Motor neuron (in vitro differentiated cells): Measurements from ENCODE around the gene TDRD7. TPM values are rescaled to one million over a fixed set of nuclear protein-coding genes. Genes with fewer than 3 reads are reported as not detected.
A peak's percentile ranks its signal among the peaks of the same experiment; 100 is the strongest.

ENCODE experiments used
- ATAC-seq, 8 experiments: fragments of 200-7000 bp; cut with Tn5 transposase; replicated peaks in 6 of 8; 2 replicates each; pipeline ENCODE4 v1.8.0; 2021; ENCODE audit warnings: mild to moderate bottlenecking in 8 of 8, moderate library complexity in 8 of 8
- H3K27ac ChIP-seq, 2 donors: fragments of 250-450 bp; sonication (Bioruptor Pico); 2 replicates each; pipeline ENCODE4 v1.9.0; 2021; ENCODE audit warnings: antibody characterized with exemption in 2 of 2, mild to moderate bottlenecking in 2 of 2, moderate library complexity in 1 of 2
- H3K4me1 ChIP-seq, 2 donors: fragments of 250-450 bp; sonication (Bioruptor Pico); replicated peaks in 1 of 2; 2 replicates each; pipeline ENCODE4 v1.6.1; 2021; ENCODE audit warnings: antibody characterized with exemption in 2 of 2, mild to moderate bottlenecking in 2 of 2, moderate library complexity in 1 of 2
- H3K4me3 ChIP-seq, 5 donors: fragments of 250-450 bp; sonication (Bioruptor Pico); 2 replicates each; pipeline ENCODE4 v1.9.0; 2021; ENCODE audit warnings: antibody characterized with exemption in 5 of 5, mild to moderate bottlenecking in 5 of 5, moderate library complexity in 4 of 5
- WGBS, 10 experiments: fragments of 450-650 bp; shearing (Covaris generic); methylation state at CpG; one replicate each; pipeline ENCODE4 v1.0.0; 2022; 5-methylcytosine and 5-hydroxymethylcytosine counted together
- in situ Hi-C, 9 experiments: fragments of 400-800 bp; cut with MboI; loops; one replicate each; pipeline ENCODE4 v1.15.0; 2021; ENCODE audit warnings: low sequenced_read_pairs in 9 of 9, low pct_unique_long_range_greater_than_20kb in 2 of 9; ENCODE audit not compliant: unreplicated experiment in 9 of 9
- total RNA-seq, 8 experiments: library from RNA; unstranded; fragments of 300-600 nt; gene quantifications; 2 replicates each; pipeline versions ENCODE4 v1.2.3 to v1.2.4, GENCODE V29; 2022

The TDRD7 gene
- total RNA-seq, 8 experiments from 2014 or later: 2.0 to 55.6 (median 4.3) TPM

- ATAC-seq: peak in 4 of 8 experiments; percentile 7 to 23 (median 20)
- in situ Hi-C loops: no loop called here
- 0 to 100% (median 54%) methylated on average over 1 to 5 of the region's 9 CpGs for WGBS, 10 experiments
- Histone ChIP-seq H3K4me1 (peaks cover 7 to 10% of the 10 kb centered on the region in 2 donors), H3K4me3 (no peak overlapping the region), H3K27ac (peak overlapping the region in 1 of 2 donors; percentile 2)
Observed at GRCh38 chr9:97518166-97518908, 106.4 kb downstream of the TDRD7 start.

- WGBS, 10 experiments: 4 to 83% (median 25%) methylated on average over 1 to 6 of the region's 6 CpGs; no CpG with 5 or more reads in 3 of the 10 experiments
- peak; percentile 76 to 99 (median 96) for ATAC-seq
- Histone ChIP-seq H3K4me1 (peaks cover 7 to 10% of the 10 kb centered on the region in 2 donors), H3K27ac (peak overlapping the region in 1 of 2 donors; percentile 39), H3K4me3 (no peak overlapping the region)
- in situ Hi-C loops: no loop called here
Observed at GRCh38 chr9:97518909-97519307, 107.0 kb downstream of the TDRD7 start.

GRCh38 chr9:97519441-97519970 is 107.6 kb downstream of the TDRD7 start:
- whole genome bisulfite sequencing, 10 experiments: 72 to 100% (median 100%) methylated on average over 1 to 5 of the region's 11 CpGs; no CpG with 5 or more reads in 4 of the 10 experiments
- H3K27ac ChIP-seq: peak overlapping the region in 1 of 2 donors; percentile 39
- H3K4me3 ChIP-seq: no peak overlapping the region
- in situ Hi-C loops: no loop called here
- ATAC-seq: peak in 4 of 8 experiments; percentile 1 to 11 (median 10)
- peaks cover 7 to 10% of the 10 kb centered on the region in 2 donors for H3K4me1 ChIP-seq

- no peak for ATAC-seq
- Histone ChIP-seq H3K4me3 (no peak overlapping the region), H3K27ac (no peak overlapping the region), H3K4me1 (peaks cover 7 to 10% of the 10 kb centered on the region in 2 donors)
- 52 to 100% (median 74%) methylated on average over 2 to 9 of the region's 10 CpGs for WGBS, 10 experiments
- in situ Hi-C loops: no loop called here
Observed at GRCh38 chr9:97521576-97522333, 109.9 kb downstream of the TDRD7 start.

GRCh38 chr9:97524424-97524823 is 112.5 kb downstream of the TDRD7 start:
- ATAC-seq: peak in 1 of 8 experiments; percentile 82
- Histone ChIP-seq H3K27ac (no peak overlapping the region), H3K4me1 (peaks cover under 1 to 4% of the 10 kb centered on the region in 2 donors), H3K4me3 (no peak overlapping the region)
- WGBS, 10 experiments: 40 to 100% (median 80%) methylated on average over 1 to 3 of the region's 4 CpGs; no CpG with 5 or more reads in 5 of the 10 experiments
- in situ Hi-C loops: no loop called here

- H3K4me3 ChIP-seq: no peak overlapping the region
- H3K4me1 ChIP-seq: peaks cover 0 to 3% of the 10 kb centered on the region in 2 donors
- 9 to 100% (median 31%) methylated on average over 1 to 2 of the region's 2 CpGs; no CpG with 5 or more reads in 4 of the 10 experiments for WGBS, 10 experiments
- ATAC-seq: peak in 3 of 8 experiments; percentile 45 to 95 (median 81)
- in situ Hi-C loops: no loop called here
- H3K27ac ChIP-seq: no peak overlapping the region
Observed at GRCh38 chr9:97525451-97525850, 113.6 kb downstream of the TDRD7 start.

- ATAC-seq: no peak
- Histone ChIP-seq H3K4me1 (peaks cover 0 to 3% of the 10 kb centered on the region in 2 donors), H3K27ac (no peak overlapping the region), H3K4me3 (no peak overlapping the region)
- 0 to 97% (median 78%) methylated on average over 1 to 5 of the region's 7 CpGs; no CpG with 5 or more reads in 4 of the 10 experiments for WGBS, 10 experiments
- in situ Hi-C loops: no loop called here
Observed at GRCh38 chr9:97526895-97527575, 115.1 kb downstream of the TDRD7 start.

GRCh38 chr9:97527626-97528528 is 116.0 kb downstream of the TDRD7 start:
- no peak overlapping the region for H3K4me3 ChIP-seq
- no peak for ATAC-seq
- WGBS, 10 experiments: 30 to 100% (median 40%) methylated on average over 2 to 5 of the region's 18 CpGs; no CpG with 5 or more reads in 7 of the 10 experiments
- in situ Hi-C loops: no loop called here
- H3K4me1 ChIP-seq: peaks cover 0 to 5% of the 10 kb centered on the region in 2 donors
- no peak overlapping the region for H3K27ac ChIP-seq

GRCh38 chr9:97528529-97529230 is 116.8 kb downstream of the TDRD7 start:
- in situ Hi-C loops: no loop called here
- no peak overlapping the region for H3K27ac ChIP-seq
- ATAC-seq: peak in 5 of 8 experiments; percentile 24 to 72 (median 39)
- 0 to 85% (median 44%) methylated on average over 1 to 6 of the region's 8 CpGs; no CpG with 5 or more reads in 3 of the 10 experiments for WGBS, 10 experiments
- peaks cover 0 to 5% of the 10 kb centered on the region in 2 donors for H3K4me1 ChIP-seq
- H3K4me3 ChIP-seq: no peak overlapping the region

- WGBS, 10 experiments: 25 to 93% (median 85%) methylated on average over 2 to 11 of the region's 11 CpGs; no CpG with 5 or more reads in 1 of the 10 experiments
- ATAC-seq: peak in 1 of 8 experiments; percentile 18
- in situ Hi-C loops: no loop called here
- H3K27ac ChIP-seq: no peak overlapping the region
- H3K4me3 ChIP-seq: no peak overlapping the region
- peaks cover 0 to 5% of the 10 kb centered on the region in 2 donors for H3K4me1 ChIP-seq
Observed at GRCh38 chr9:97529363-97530076, 117.6 kb downstream of the TDRD7 start.

- 33 to 88% (median 74%) methylated on average over 2 to 7 of the region's 9 CpGs; no CpG with 5 or more reads in 3 of the 10 experiments for WGBS, 10 experiments
- ATAC-seq: peak in 2 of 8 experiments; percentile 44 to 55
- in situ Hi-C loops: no loop called here
- Histone ChIP-seq H3K4me3 (no peak overlapping the region), H3K27ac (no peak overlapping the region), H3K4me1 (peaks cover 0 to 5% of the 10 kb centered on the region in 2 donors)
Observed at GRCh38 chr9:97531888-97532376, 120.0 kb downstream of the TDRD7 start.
